Suprapubic skin (tissue), 4 donors: ENCODE data around the gene PASK. TPM values are rescaled to one million over a fixed set of nuclear protein-coding genes. Genes with fewer than 3 reads are reported as not detected.

Experiments used
- DNase-seq, 2 donors: peaks; one replicate each; pipeline ENCODE4 v3.0.0-alpha.2; 2019; ENCODE audit warnings: low spot score in 2 of 2
- H3K27ac ChIP-seq: fragments of 200-600 bp; sonication (generic); one replicate; pipeline ENCODE4 v1.5.1; 2019
- H3K27me3 ChIP-seq: fragments of 200-600 bp; sonication (generic); one replicate; pipeline ENCODE4 v1.5.1; 2019
- H3K36me3 ChIP-seq: fragments of 200-600 bp; sonication (generic); one replicate; pipeline ENCODE4 v1.5.1; 2019
- H3K4me1 ChIP-seq: fragments of 200-600 bp; sonication (generic); one replicate; pipeline ENCODE4 v1.5.1; 2019
- H3K4me3 ChIP-seq: fragments of 200-600 bp; sonication (generic); one replicate; pipeline ENCODE4 v1.5.1; 2019; ENCODE audit warnings: mild to moderate bottlenecking
- H3K9me3 ChIP-seq: fragments of 200-600 bp; sonication (generic); one replicate; pipeline ENCODE4 v1.5.1; 2019
- CTCF ChIP-seq, 2 donors: fragments of 200-600 bp in 1 of 2; fragments of 450-650 bp in 1 of 2; sonication (generic) in 1 of 2; IDR thresholded peaks; one replicate each; pipeline ENCODE4 v1.5.1; 2016 to 2019; ENCODE audit warnings: antibody characterized with exemption in 2 of 2, mild to moderate bottlenecking in 1 of 2, moderate library complexity in 1 of 2
- EP300 ChIP-seq: sonication (generic); formaldehyde crosslinking; IDR thresholded peaks from one replicate; pipeline ENCODE4 v1.6.1; 2017; ENCODE audit warnings: antibody characterized with exemption
- POLR2A ChIP-seq, 2 donors: fragments of 450-650 bp; IDR thresholded peaks; one replicate each; pipeline ENCODE4 v1.6.1; 2017; ENCODE audit warnings: antibody characterized with exemption in 2 of 2, mild to moderate bottlenecking in 2 of 2, moderate library complexity in 2 of 2
- POLR2AphosphoS5 ChIP-seq, 3 donors: sonication (generic); formaldehyde crosslinking; IDR thresholded peaks; one replicate each; pipeline ENCODE4 v1.6.1; 2017; ENCODE audit warnings: antibody characterized with exemption in 3 of 3
- WGBS: methylation state at CpG from one replicate; pipeline ENCODE4 v1.1.5; 2018; 5-methylcytosine and 5-hydroxymethylcytosine counted together
- total RNA-seq, 4 donors: library from RNA; depleted of rRNA; stranded (reverse); fragments of >200 nt; gene quantifications; one replicate each; pipeline ENCODE4 v1.1.0, GENCODE V29; 2016

Gene PASK
- total RNA-seq, 4 donors from 2014 or later: 9.8 to 19.7 (median 14.6) TPM

- Histone ChIP-seq H3K4me1 (no peaks in the 10 kb centered on the region), H3K4me3 (no peak overlapping the region), H3K36me3 (no peaks in the 10 kb centered on the region), H3K27me3 (no peaks in the 10 kb centered on the region), H3K9me3 (no peaks in the 10 kb centered on the region), H3K27ac (no peak overlapping the region)
- no peak for DNase-seq
- WGBS: 77% methylated on average over 9 of the region's 9 CpGs
- TF ChIP-seq POLR2AphosphoS5 (IDR thresholded peaks at IDR 0.05): no peak
- no peak for TF ChIP-seq CTCF (IDR thresholded peaks at IDR 0.05)
- TF ChIP-seq POLR2A (IDR thresholded peaks at IDR 0.05): no peak
- no peak for TF ChIP-seq EP300
Measured at GRCh38 chr2:241194811-241195210, 45.5 kb upstream of the PASK start.

GRCh38 chr2:241193271-241193670 lies 44.0 kb upstream of the PASK start:
- TF ChIP-seq EP300 (no peak), CTCF (IDR thresholded peaks at IDR 0.05) (no peak), POLR2A (IDR thresholded peaks at IDR 0.05) (no peak), POLR2AphosphoS5 (IDR thresholded peaks at IDR 0.05) (no peak)
- 80% methylated on average over 8 of the region's 8 CpGs for WGBS
- Histone ChIP-seq H3K27me3 (peaks cover 1% of the 10 kb centered on the region), H3K27ac (no peak overlapping the region), H3K4me3 (no peak overlapping the region), H3K4me1 (no peaks in the 10 kb centered on the region), H3K36me3 (no peaks in the 10 kb centered on the region), H3K9me3 (no peaks in the 10 kb centered on the region)
- no peak for DNase-seq

- no peak for DNase-seq
- Histone ChIP-seq H3K4me1 (no peaks in the 10 kb centered on the region), H3K27me3 (peaks cover 17% of the 10 kb centered on the region), H3K4me3 (no peak overlapping the region), H3K36me3 (no peaks in the 10 kb centered on the region), H3K9me3 (no peaks in the 10 kb centered on the region), H3K27ac (no peak overlapping the region)
- TF ChIP-seq POLR2A (IDR thresholded peaks at IDR 0.05) (no peak), POLR2AphosphoS5 (IDR thresholded peaks at IDR 0.05) (no peak), EP300 (no peak), CTCF (IDR thresholded peaks at IDR 0.05) (no peak)
- no CpG with 5 or more reads among the region's 14 CpGs for WGBS
Measured at GRCh38 chr2:241191081-241191480, 41.8 kb upstream of the PASK start.

GRCh38 chr2:241190291-241190981 lies 41.2 kb upstream of the PASK start:
- no peak overlapping the region for H3K4me3 ChIP-seq
- TF ChIP-seq EP300 (no peak), POLR2A (IDR thresholded peaks at IDR 0.05) (no peak), CTCF (IDR thresholded peaks at IDR 0.05) (no peak), POLR2AphosphoS5 (IDR thresholded peaks at IDR 0.05) (no peak)
- no peaks in the 10 kb centered on the region for H3K9me3 ChIP-seq
- H3K27me3 ChIP-seq: peaks cover 17% of the 10 kb centered on the region
- no peaks in the 10 kb centered on the region for H3K36me3 ChIP-seq
- WGBS: 91% methylated on average over 11 of the region's 19 CpGs
- no peak for DNase-seq
- H3K4me1 ChIP-seq: no peaks in the 10 kb centered on the region
- no peak overlapping the region for H3K27ac ChIP-seq

GRCh38 chr2:241189856-241190201 lies 40.6 kb upstream of the PASK start:
- H3K4me3 ChIP-seq: no peak overlapping the region

More at GRCh38 chr2:241189856-241190201, 40.6 kb upstream of the PASK start:
- Histone ChIP-seq H3K36me3 (no peaks in the 10 kb centered on the region), H3K27me3 (peaks cover 17% of the 10 kb centered on the region), H3K9me3 (no peaks in the 10 kb centered on the region), H3K4me1 (no peaks in the 10 kb centered on the region), H3K27ac (no peak overlapping the region)
- DNase-seq: no peak
- WGBS: no CpG with 5 or more reads among the region's 15 CpGs
- TF ChIP-seq POLR2AphosphoS5 (IDR thresholded peaks at IDR 0.05) (no peak), EP300 (no peak), CTCF (IDR thresholded peaks at IDR 0.05) (no peak), POLR2A (IDR thresholded peaks at IDR 0.05) (no peak)
